OCI-LY3 (cell line): ENCODE data around the gene ZNF831.

Source experiments
- H2AFZ ChIP-seq: fragments of 200-600, 300-600 bp; shearing (Covaris generic); 2 replicates; pipeline ENCODE4 v1.6.0; 2014; ENCODE audit warnings: antibody characterized with exemption, low read depth, low read length
- H3K27ac ChIP-seq: fragments of 200-600, 300-600 bp; sonication (generic); 2 replicates; pipeline ENCODE4 v1.5.1; 2014; ENCODE audit warnings: mild to moderate bottlenecking, low read length, moderate library complexity, mixed read lengths
- H3K27me3 ChIP-seq: fragments of 200-600, 300-600 bp; sonication (generic); 2 replicates; pipeline ENCODE4 v1.6.1; 2014; ENCODE audit warnings: low read depth, low read length, mixed read lengths
- H3K36me3 ChIP-seq: fragments of 200-600, 300-600 bp; sonication (generic); replicated peaks from 2 replicates; pipeline ENCODE3; 2014; ENCODE audit warnings: low read depth, low read length, mixed read lengths
- H3K4me1 ChIP-seq: fragments of 300-600, 200-600 bp; sonication (generic); 2 replicates; pipeline ENCODE4 v1.6.1; 2014; ENCODE audit warnings: low read length, mixed read lengths
- H3K4me2 ChIP-seq: fragments of 200-600, 300-600 bp; sonication (generic); 2 replicates; pipeline ENCODE4 v1.6.1; 2014; ENCODE audit warnings: low read length, mixed read lengths
- H3K4me3 ChIP-seq: fragments of 300-600, 200-600 bp; sonication (generic); 2 replicates; pipeline ENCODE4 v1.5.1; 2014; ENCODE audit warnings: antibody characterized with exemption, mild to moderate bottlenecking, low read length, moderate library complexity
- H3K79me2 ChIP-seq: fragments of 300-600, 200-600 bp; shearing (Covaris generic); 2 replicates; pipeline ENCODE4 v1.6.1; 2014; ENCODE audit warnings: mild to moderate bottlenecking, low read length, mixed read lengths
- H3K9ac ChIP-seq: fragments of 300-600, 200-600 bp; shearing (Covaris generic); 2 replicates; pipeline ENCODE4 v1.6.0; 2014; ENCODE audit warnings: mild to moderate bottlenecking, low read length, moderate library complexity
- H3K9me3 ChIP-seq: fragments of 200-600, 300-600 bp; shearing (Covaris generic); 2 replicates; pipeline ENCODE4 v1.6.1; 2014; ENCODE audit warnings: low read length, mixed read lengths; ENCODE audit not compliant: insufficient read depth
- H4K20me1 ChIP-seq: fragments of 200-600, 300-600 bp; sonication (generic); 2 replicates; pipeline ENCODE4 v1.6.1; 2016; ENCODE audit warnings: low read length, mixed read lengths; ENCODE audit not compliant: insufficient read depth
- CTCF ChIP-seq: fragments of 200-600, 300-600 bp; sonication (generic); IDR thresholded peaks from 2 replicates; pipeline ENCODE4 v1.5.1; 2014; ENCODE audit warnings: antibody characterized with exemption, low read length, low read depth
- EZH2phosphoT487 ChIP-seq: fragments of 200-600 bp; shearing (Covaris generic); IDR thresholded peaks from 2 replicates; pipeline ENCODE4 v1.6.1; 2018; ENCODE audit warnings: antibody characterized with exemption, mixed run types, low read depth

Gene ZNF831

GRCh38 chr20:59214606-59215547 is 51.3 kb downstream of the ZNF831 start:
- H3K27ac ChIP-seq: no peak overlapping the region
- TF ChIP-seq CTCF (no peak), EZH2phosphoT487 (no peak)

GRCh38 chr20:59217173-59217572 is 53.6 kb downstream of the ZNF831 start:
- Histone ChIP-seq H3K27me3 (peaks cover 65% of the 10 kb centered on the region), H3K9ac (no peak overlapping the region), H3K4me2 (no peak overlapping the region), H3K4me3 (no peak overlapping the region), H4K20me1 (no peaks in the 10 kb centered on the region), H3K36me3 (no peaks in the 10 kb centered on the region), H3K79me2 (no peaks in the 10 kb centered on the region), H3K9me3 (no peaks in the 10 kb centered on the region), H2AFZ (no peak overlapping the region), H3K4me1 (peaks cover 3% of the 10 kb centered on the region; the same call in 1 of the 2 replicates), H3K27ac (no peak overlapping the region)
- TF ChIP-seq EZH2phosphoT487: no peak
- no peak for TF ChIP-seq CTCF

More at GRCh38 chr20:59214606-59215547, 51.3 kb downstream of the ZNF831 start:
- H3K4me3 ChIP-seq: no peak overlapping the region
- no peaks in the 10 kb centered on the region for H3K36me3 ChIP-seq
- no peaks in the 10 kb centered on the region for H3K4me1 ChIP-seq
- H3K4me2 ChIP-seq: no peak overlapping the region
- peaks cover 66% of the 10 kb centered on the region for H3K27me3 ChIP-seq
- H2AFZ ChIP-seq: no peak overlapping the region
- H3K9ac ChIP-seq: no peak overlapping the region
- no peaks in the 10 kb centered on the region for H3K79me2 ChIP-seq
- no peaks in the 10 kb centered on the region for H4K20me1 ChIP-seq
- H3K9me3 ChIP-seq: no peaks in the 10 kb centered on the region

- Histone ChIP-seq H3K9me3 (no peaks in the 10 kb centered on the region), H4K20me1 (no peaks in the 10 kb centered on the region), H3K79me2 (no peaks in the 10 kb centered on the region), H3K4me3 (no peak overlapping the region), H3K4me1 (peaks cover 6% of the 10 kb centered on the region), H3K36me3 (no peaks in the 10 kb centered on the region), H3K27me3 (peaks cover 61% of the 10 kb centered on the region), H3K9ac (no peak overlapping the region), H3K27ac (no peak overlapping the region), H3K4me2 (no peak overlapping the region), H2AFZ (no peak overlapping the region)
- no peak for TF ChIP-seq EZH2phosphoT487
- no peak for TF ChIP-seq CTCF
Measured at GRCh38 chr20:59217794-59218280, 54.2 kb downstream of the ZNF831 start.

GRCh38 chr20:59219211-59219610 is 55.6 kb downstream of the ZNF831 start:
- H2AFZ ChIP-seq: no peak overlapping the region
- H3K36me3 ChIP-seq: no peaks in the 10 kb centered on the region
- no peak overlapping the region for H3K4me3 ChIP-seq
- TF ChIP-seq CTCF (no peak), EZH2phosphoT487 (no peak)
- H3K27ac ChIP-seq: no peak overlapping the region
- no peak overlapping the region for H3K4me2 ChIP-seq
- H3K27me3 ChIP-seq: peaks cover 61% of the 10 kb centered on the region
- no peak overlapping the region for H3K9ac ChIP-seq
- no peaks in the 10 kb centered on the region for H3K9me3 ChIP-seq
- H4K20me1 ChIP-seq: no peaks in the 10 kb centered on the region
- no peaks in the 10 kb centered on the region for H3K79me2 ChIP-seq
- peaks cover 8% of the 10 kb centered on the region for H3K4me1 ChIP-seq
